Activated T-helper 1 cell treated with Interleukin-2 at 50 U/mL for 16 hours (primary cell): ENCODE data around the gene OBSCN.
"Not testable (repeated sequence)": the region's sequence is repeated elsewhere in the genome, so short reads cannot be mapped to it uniquely, and the experiment has no call there.

Experiments used
- DNase-seq: peaks from one replicate; pipeline ENCODE4 v3.0.0-alpha.2; 2020; ENCODE audit warnings: low read depth

Gene OBSCN

GRCh38 chr1:228228601-228229074 lies 20.8 kb downstream of the OBSCN start:
- DNase-seq = no peak

- no peak for DNase-seq
These were observed 23.3 kb downstream of the OBSCN start for GRCh38 chr1:228231189-228231588.

- no peak for DNase-seq
These were observed 25.3 kb downstream of the OBSCN start for GRCh38 chr1:228233136-228233535.

- no peak for DNase-seq
These were observed 27.1 kb downstream of the OBSCN start for GRCh38 chr1:228234921-228235320.

DNA sequence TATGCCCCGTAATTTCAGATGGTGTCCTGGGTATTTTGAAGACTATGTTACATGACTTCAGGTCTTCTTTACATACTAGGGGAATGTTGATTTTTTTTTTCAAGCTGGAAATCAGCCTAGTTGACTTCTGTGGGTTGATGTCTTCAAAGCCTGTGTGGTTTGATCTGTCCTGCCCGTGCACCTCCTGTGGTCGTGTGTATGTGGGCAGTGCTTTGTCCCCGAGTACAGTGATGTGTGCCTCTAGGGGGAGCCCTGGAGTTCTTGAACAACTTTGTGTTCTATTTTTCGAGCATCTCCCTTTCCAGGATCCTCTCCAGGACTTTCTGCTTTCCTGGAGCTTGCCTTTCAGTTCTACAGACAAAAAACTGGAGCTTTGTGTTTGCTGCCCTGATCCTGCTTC lies 28.9 kb downstream of the OBSCN start:
- no peak for DNase-seq

DNA sequence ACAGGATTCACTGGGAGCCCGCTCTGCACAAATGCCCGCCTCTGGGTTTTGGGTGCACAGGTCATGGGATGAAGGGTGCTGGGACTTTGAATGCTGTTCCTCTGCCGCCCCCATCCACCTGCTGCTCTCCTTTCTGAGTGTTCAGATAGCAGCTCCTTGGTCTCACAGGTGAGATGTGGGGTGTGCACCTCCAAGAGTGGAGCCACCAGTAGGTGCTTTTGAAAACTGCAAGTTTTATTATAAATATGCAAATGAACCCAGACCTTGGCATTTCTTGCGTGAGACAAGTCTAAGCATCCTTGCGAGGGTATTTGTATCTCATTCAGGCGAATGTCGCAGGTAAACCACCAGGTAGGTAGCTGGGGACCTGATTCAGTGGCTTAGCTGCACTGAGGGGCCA lies 30.2 kb downstream of the OBSCN start:
- DNase-seq = no peak

GRCh38 chr1:228238461-228238860 lies 30.6 kb downstream of the OBSCN start:
- DNase-seq = no peak

DNA sequence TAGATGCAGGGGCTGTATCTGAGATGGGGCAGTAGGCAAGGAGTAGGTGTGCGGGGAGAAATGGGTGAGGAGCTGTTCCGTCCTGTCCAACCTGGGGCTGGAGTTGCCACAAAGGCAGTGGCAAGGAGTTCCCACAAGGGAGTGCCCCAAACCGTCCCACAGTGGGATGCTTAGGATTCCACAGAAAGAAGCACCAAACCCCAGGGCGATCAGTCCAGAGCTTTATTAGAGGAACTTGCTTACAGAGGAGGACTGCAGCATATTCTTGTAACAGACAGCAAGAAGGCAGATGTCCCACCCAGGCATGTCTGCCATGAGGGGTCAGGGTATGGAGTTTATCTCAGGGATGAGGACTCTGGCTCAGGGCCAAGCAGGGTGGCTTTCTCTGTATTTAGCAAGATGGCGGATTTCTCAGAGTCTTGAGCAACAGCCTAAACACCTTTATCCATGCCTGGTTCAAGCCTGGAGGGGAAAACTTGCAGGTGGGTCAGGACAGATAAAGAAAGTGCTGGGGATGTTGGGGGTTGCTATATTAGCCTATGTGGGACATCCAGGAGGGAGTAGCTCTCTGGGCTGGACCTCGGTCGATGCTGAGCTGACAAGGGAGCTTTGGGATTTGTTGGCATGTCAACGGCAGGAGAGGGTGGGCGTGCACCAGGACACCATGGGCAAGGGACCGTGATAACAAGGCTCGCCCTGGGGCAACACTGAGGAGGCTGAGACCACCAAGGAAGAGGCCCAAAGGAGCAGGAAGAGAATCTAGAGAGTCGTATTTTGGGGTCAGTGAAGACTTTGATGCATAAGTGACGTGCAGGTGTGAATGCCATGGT lies 32.8 kb downstream of the OBSCN start:
- DNase-seq = no peak

DNA sequence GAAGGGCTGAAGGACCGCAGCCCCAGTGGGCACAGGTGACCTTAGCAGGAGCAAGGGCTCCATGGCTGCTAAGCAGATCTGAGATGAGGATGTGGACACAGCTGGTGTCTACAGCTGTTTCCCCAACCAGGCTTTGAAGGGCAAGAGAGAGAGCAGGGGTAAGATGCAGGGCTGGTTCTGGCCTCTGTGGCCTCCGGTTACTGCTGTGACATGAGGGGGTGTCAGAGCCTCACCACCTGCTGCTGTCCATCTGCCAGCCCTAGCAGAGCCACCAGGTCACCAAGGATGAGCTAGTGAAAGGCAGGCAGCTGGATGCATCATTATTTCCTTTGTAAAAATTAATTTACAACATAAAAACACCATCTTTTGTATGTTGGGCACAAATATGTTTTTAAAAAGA lies 33.4 kb downstream of the OBSCN start:
- no peak for DNase-seq

GRCh38 chr1:228242409-228242808 lies 34.6 kb downstream of the OBSCN start:
- no peak for DNase-seq

DNA sequence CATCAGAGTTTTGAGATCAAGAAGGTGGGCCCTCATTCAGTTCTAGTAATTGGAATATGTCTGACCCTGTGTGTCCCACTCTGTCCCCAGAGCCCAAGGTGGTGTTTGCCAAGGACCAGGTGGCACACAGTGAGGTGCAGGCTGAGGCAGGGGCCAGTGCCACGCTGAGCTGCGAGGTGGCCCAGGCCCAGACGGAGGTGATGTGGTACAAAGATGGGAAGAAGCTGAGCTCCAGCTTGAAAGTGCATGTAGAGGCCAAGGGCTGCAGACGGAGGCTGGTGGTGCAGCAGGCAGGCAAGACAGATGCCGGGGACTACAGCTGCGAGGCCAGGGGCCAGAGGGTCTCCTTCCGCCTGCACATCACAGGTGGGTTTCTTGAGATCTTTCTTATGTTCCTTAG lies 35.2 kb downstream of the OBSCN start:
- no peak for DNase-seq

- DNase-seq = not testable (repeated sequence)
These were observed 36.1 kb downstream of the OBSCN start for GRCh38 chr1:228243989-228244388.

- no peak for DNase-seq
These were observed 37.3 kb downstream of the OBSCN start for GRCh38 chr1:228245111-228245510.

- no peak for DNase-seq
These were observed 38.5 kb downstream of the OBSCN start for GRCh38 chr1:228246216-228246900.

- no peak for DNase-seq
These were observed 41.9 kb downstream of the OBSCN start for GRCh38 chr1:228249513-228250305.

DNA sequence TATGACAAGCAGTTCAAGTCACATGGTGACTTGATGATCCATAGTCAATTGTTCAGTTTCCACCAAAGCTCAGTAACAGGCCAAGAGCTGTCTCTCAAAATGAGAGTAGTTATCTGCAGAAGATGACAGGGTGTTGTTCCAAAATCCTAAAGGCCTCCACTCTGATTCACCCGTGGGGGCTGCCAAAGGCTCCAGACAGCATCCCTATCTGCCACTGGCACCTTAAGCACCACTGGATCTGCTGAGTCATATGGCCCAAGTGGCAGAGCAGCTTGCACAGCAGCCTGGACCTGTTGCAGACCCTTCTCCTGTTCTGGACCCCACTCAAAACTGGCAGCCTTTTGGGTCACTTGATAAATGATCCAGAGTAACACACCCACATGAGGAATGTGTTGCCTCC lies 44.6 kb downstream of the OBSCN start:
- DNase-seq = not testable (repeated sequence)

GRCh38 chr1:228256626-228257375 lies 49.0 kb downstream of the OBSCN start:
- no peak for DNase-seq

DNA sequence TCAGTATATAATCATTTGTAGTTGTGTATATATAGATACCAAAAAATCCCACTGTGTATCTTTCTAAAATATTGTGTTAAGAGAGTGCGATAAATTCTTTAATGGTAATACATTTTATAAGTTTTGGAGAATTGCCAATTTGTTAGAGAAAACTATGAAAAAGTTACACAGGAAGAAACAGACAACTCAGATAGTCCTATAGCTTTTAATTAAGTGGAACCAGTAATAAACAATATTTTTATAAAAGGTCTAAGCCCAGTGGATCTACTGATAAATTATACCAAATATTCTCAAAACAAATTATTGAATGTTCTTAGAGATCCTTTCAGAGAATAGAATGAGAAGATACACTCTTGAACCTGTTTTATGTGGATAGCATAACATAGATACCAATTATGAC lies 50.6 kb downstream of the OBSCN start:
- no peak for DNase-seq

DNA sequence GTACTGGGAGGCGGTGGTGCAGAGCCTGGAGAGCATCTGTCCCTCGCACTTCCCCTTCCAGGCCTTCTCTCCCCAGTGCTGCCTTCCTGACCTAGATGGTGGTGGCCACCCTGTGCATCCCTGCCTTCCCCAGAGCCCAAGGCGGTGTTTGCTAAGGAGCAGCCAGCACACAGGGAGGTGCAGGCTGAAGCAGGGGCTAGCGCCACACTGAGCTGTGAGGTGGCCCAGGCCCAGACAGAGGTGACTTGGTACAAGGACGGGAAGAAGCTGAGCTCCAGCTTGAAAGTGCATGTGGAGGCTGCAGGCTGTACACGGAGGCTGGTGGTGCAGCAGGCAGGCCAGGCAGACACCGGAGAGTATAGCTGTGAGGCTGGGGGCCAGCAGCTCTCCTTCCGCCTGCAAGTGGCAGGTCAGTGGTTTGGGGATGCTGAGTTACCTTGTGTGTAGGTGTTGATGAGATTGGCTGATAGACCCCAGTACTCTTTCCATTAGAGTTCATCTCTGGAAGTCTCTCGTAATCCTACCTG lies 51.6 kb downstream of the OBSCN start:
- no peak for DNase-seq

DNA sequence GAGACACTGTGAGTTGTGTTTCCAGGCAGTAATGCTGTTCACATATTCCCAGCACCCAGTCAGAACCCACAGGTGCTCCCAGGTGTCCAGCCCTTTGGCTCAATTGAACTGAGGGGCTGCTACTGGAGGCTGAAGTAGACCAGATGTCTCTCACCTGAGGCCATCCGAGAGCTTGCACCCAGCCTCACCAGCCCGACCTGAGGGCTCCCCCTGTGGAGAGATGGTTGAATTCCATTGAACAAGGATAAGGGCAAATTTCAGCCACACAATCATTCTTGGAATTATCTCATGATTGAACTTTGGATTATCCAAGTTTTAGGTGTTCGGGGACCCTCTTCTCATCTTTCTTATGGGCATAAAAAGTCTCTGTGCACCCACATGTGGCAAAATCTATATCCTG lies 52.1 kb downstream of the OBSCN start:
- DNase-seq = no peak

- DNase-seq = no peak
These were observed 53.9 kb downstream of the OBSCN start for GRCh38 chr1:228261706-228262105.

- no peak for DNase-seq
These were observed 54.6 kb downstream of the OBSCN start for GRCh38 chr1:228262475-228262874.
